Keratinocyte (primary cell): Measurements from ENCODE around the gene KIZ. TPM values are rescaled to one million over a fixed set of nuclear protein-coding genes. Genes with fewer than 3 reads are reported as not detected.

Source experiments
- DNase-seq: peaks from one replicate; pipeline ENCODE4 v3.0.0-alpha.2; 2011; ENCODE audit warnings: low read depth, missing footprints, low spot score
- FAIRE-seq: peaks from 2 replicates; lab custom pipeline; 2011; peaks lifted over from hg19 to GRCh38; lab: Jason Lieb, UNC
- H2AFZ ChIP-seq: 2 replicates; pipeline ENCODE4 v1.6.0; 2012; ENCODE audit warnings: low read length, control low read depth, inconsistent platforms; ENCODE audit not compliant: control insufficient read depth
- H3K27ac ChIP-seq: 2 replicates; pipeline ENCODE4 v1.5.1; 2011; ENCODE audit warnings: low read length; ENCODE audit not compliant: control insufficient read depth, insufficient read depth
- H3K27me3 ChIP-seq: 3 replicates; pipeline ENCODE4 v1.6.0; 2011; ENCODE audit warnings: low read length; ENCODE audit not compliant: control insufficient read depth, insufficient read depth; ENCODE audit errors: extremely low read depth
- H3K36me3 ChIP-seq, 2 experiments: 2 replicates in 1 of 2; 3 replicates in 1 of 2; pipeline ENCODE4 v1.5.1; 2011; ENCODE audit warnings: low read length in 2 of 2, mild to moderate bottlenecking in 1 of 2; ENCODE audit not compliant: control insufficient read depth in 2 of 2, insufficient read depth in 2 of 2; ENCODE audit errors: extremely low read depth in 1 of 2
- H3K4me1 ChIP-seq: 3 replicates; pipeline ENCODE4 v1.5.1; 2011; ENCODE audit warnings: low read length; ENCODE audit not compliant: control insufficient read depth, insufficient read depth; ENCODE audit errors: extremely low read depth
- H3K4me2 ChIP-seq: 3 replicates; pipeline ENCODE4 v1.6.0; 2011; ENCODE audit warnings: low read depth, low read length; ENCODE audit not compliant: control insufficient read depth, insufficient read depth; ENCODE audit errors: extremely low read depth
- H3K4me3 ChIP-seq, 3 experiments: fragments of 200-600 bp in 1 of 3; sonication (generic) in 1 of 3; 2 replicates in 2 of 3; 3 replicates in 1 of 3; pipeline ENCODE4 v1.5.1; 2011 to 2016; ENCODE audit warnings: low read length in 3 of 3, mild to moderate bottlenecking in 3 of 3, control low read depth in 2 of 3, inconsistent platforms in 1 of 3, low read depth in 1 of 3, mixed read lengths in 1 of 3, mixed run types in 1 of 3, moderate library complexity in 1 of 3; ENCODE audit not compliant: control insufficient read depth in 2 of 3, insufficient read depth in 2 of 3; ENCODE audit errors: extremely low read depth in 1 of 3
- H3K79me2 ChIP-seq: 2 replicates; pipeline ENCODE4 v1.6.0; 2012; ENCODE audit warnings: low read length; ENCODE audit not compliant: control insufficient read depth, insufficient read depth
- H3K9ac ChIP-seq: 3 replicates; pipeline ENCODE4 v1.6.0; 2011; ENCODE audit warnings: low read length; ENCODE audit not compliant: control insufficient read depth, insufficient read depth; ENCODE audit errors: extremely low read depth
- H3K9me1 ChIP-seq: 3 replicates; pipeline ENCODE4 v1.6.0; 2011; ENCODE audit warnings: low read length; ENCODE audit not compliant: control insufficient read depth, insufficient read depth; ENCODE audit errors: extremely low read depth
- H3K9me3 ChIP-seq: 2 replicates; pipeline ENCODE4 v1.5.1; 2012; ENCODE audit warnings: low read depth, low read length; ENCODE audit not compliant: control insufficient read depth
- H4K20me1 ChIP-seq: 3 replicates; pipeline ENCODE4 v1.6.0; 2011; ENCODE audit warnings: low read length; ENCODE audit not compliant: control insufficient read depth, insufficient read depth; ENCODE audit errors: extremely low read depth
- EZH2 ChIP-seq: IDR thresholded peaks from one replicate; pipeline ENCODE4 v1.6.1; 2012; ENCODE audit warnings: inconsistent platforms, mild to moderate bottlenecking, low read length, moderate library complexity
- dilution Hi-C: fragments of 300-500 bp; cut with MboI; formaldehyde crosslinking; loops from one replicate; pipeline ENCODE4 v1.7.0; 2020; ENCODE audit warnings: low sequenced_read_pairs; ENCODE audit not compliant: extremely low pct_ligation_motif_present
- polyA plus RNA-seq, 5 experiments: library from polyadenylated mRNA; depleted of rRNA in 3 of 5; stranded (reverse) in 3 of 5; stranded (forward) in 1 of 5; unstranded in 1 of 5; fragments of >200 nt; gene quantifications; 1 replicate in 1 of 5; 2 replicates in 3 of 5; 3 replicates in 1 of 5; pipeline versions ENCODE4 v1.2.1 to v1.2.3, GENCODE V29; 2011 to 2012; ENCODE audit warnings: missing spikeins in 2 of 5, low read depth in 1 of 5, low replicate concordance in 1 of 5
- TF ChIP-seq, protein P1 (sequence below), 3 experiments: IDR thresholded peaks in 1 of 3; conservative IDR thresholded peaks in 1 of 3; optimal IDR thresholded peaks in 1 of 3; 2 replicates in 2 of 3; 3 replicates in 1 of 3; pipeline versions ENCODE3 to v1.5.1; 2011; ENCODE audit warnings: low read length in 3 of 3, mild to moderate bottlenecking in 3 of 3, moderate library complexity in 2 of 3, control low read depth in 1 of 3, inconsistent platforms in 1 of 3; ENCODE audit not compliant: insufficient read depth in 2 of 3; ENCODE audit errors: extremely low read depth in 1 of 3

KIZ gene
- polyA plus RNA-seq, 1 donor (not counting 4 experiments of a cell fraction or from before 2014, with no cell fraction given): 21.3 TPM

DNA sequence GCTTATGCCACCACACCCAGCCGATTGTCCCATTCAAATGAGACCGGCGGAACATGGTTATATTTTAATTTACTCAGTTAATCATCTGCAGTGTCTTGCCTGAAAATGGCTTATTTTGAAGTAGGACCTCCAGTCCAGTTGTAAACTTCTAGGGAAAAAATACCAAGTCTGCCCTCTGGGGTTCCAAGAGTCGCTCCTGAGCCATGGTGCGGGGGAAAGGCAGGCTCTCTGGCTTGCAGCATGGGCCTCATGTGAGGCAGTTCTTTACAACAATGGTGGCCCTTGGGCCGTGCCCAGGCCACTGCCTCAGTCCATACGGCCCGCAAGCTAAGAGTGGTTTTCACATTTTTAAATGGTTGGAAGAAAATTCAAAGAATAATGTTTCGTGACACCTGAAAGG is 114.5 kb downstream of the KIZ start:
- no peaks in the 10 kb centered on the region for H3K27me3 ChIP-seq
- dilution Hi-C loops: no loop called here
- DNase-seq: no peak
- H3K9me1 ChIP-seq: no peaks in the 10 kb centered on the region
- H3K4me3 ChIP-seq: no peak overlapping the region
- no peak for FAIRE-seq
- H3K27ac ChIP-seq: no peak overlapping the region
- no peaks in the 10 kb centered on the region for H3K79me2 ChIP-seq
- H2AFZ ChIP-seq: no peak overlapping the region
- H3K9ac ChIP-seq: no peak overlapping the region
- TF ChIP-seq EZH2: no peak
- TF ChIP-seq, protein P1, sequence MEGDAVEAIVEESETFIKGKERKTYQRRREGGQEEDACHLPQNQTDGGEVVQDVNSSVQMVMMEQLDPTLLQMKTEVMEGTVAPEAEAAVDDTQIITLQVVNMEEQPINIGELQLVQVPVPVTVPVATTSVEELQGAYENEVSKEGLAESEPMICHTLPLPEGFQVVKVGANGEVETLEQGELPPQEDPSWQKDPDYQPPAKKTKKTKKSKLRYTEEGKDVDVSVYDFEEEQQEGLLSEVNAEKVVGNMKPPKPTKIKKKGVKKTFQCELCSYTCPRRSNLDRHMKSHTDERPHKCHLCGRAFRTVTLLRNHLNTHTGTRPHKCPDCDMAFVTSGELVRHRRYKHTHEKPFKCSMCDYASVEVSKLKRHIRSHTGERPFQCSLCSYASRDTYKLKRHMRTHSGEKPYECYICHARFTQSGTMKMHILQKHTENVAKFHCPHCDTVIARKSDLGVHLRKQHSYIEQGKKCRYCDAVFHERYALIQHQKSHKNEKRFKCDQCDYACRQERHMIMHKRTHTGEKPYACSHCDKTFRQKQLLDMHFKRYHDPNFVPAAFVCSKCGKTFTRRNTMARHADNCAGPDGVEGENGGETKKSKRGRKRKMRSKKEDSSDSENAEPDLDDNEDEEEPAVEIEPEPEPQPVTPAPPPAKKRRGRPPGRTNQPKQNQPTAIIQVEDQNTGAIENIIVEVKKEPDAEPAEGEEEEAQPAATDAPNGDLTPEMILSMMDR (optimal IDR thresholded peaks at IDR 0.05 in 1 of 3, IDR thresholded peaks at IDR 0.05 in 1 of 3, conservative IDR thresholded peaks at IDR 0.05 in 1 of 3; ENCODE audit: extremely low read depth in 1 of 3, insufficient read depth in 2 of 3, low read length in 3 of 3): no peak
- H4K20me1 ChIP-seq: no peaks in the 10 kb centered on the region
- no peaks in the 10 kb centered on the region for H3K36me3 ChIP-seq
- H3K4me1 ChIP-seq: no peaks in the 10 kb centered on the region
- H3K4me2 ChIP-seq: no peak overlapping the region
- H3K9me3 ChIP-seq: no peaks in the 10 kb centered on the region

DNA sequence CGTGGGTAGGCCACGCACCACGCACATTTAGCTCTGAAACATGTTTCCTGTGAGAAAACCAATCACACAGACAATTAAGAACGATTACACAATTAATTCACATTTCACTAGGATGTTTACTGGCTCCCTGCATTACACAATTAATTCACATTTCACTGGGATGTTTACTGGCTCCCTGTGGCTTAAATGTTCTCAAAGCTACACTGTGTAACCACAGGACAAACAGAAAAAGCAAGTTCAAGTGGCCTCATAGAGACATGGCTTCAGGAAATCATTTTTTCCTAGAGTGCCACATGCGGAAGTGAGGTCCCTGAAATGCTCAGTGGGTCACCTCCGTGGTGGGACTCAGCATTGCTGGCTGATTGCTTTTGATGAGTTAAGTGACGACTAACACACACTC is 115.5 kb downstream of the KIZ start:
- no peak for FAIRE-seq
- Histone ChIP-seq H3K4me1 (no peaks in the 10 kb centered on the region), H2AFZ (no peak overlapping the region), H3K9ac (no peak overlapping the region), H3K9me3 (no peaks in the 10 kb centered on the region), H3K79me2 (no peaks in the 10 kb centered on the region), H3K36me3 (no peaks in the 10 kb centered on the region), H3K4me2 (no peak overlapping the region), H3K27ac (no peak overlapping the region), H3K27me3 (no peaks in the 10 kb centered on the region), H3K4me3 (no peak overlapping the region), H3K9me1 (no peaks in the 10 kb centered on the region), H4K20me1 (no peaks in the 10 kb centered on the region)
- dilution Hi-C loops: no loop called here
- TF ChIP-seq, protein P1 (optimal IDR thresholded peaks at IDR 0.05 in 1 of 3, IDR thresholded peaks at IDR 0.05 in 1 of 3, conservative IDR thresholded peaks at IDR 0.05 in 1 of 3; ENCODE audit: extremely low read depth in 1 of 3, insufficient read depth in 2 of 3, low read length in 3 of 3): no peak
- TF ChIP-seq EZH2: no peak
- no peak for DNase-seq
